ENCODE data around the gene OTUD3. TPM values are rescaled to one million over a fixed set of nuclear protein-coding genes. Genes with fewer than 3 reads are reported as not detected.

OTUD3 gene
- total RNA-seq, 2 donors from 2014 or later = 5.3 to 16.5 TPM

GRCh38 chr1:19889656-19890055 is 7.5 kb downstream of the OTUD3 start:
- no peaks in the 10 kb centered on the region for H3K27me3 ChIP-seq (replicated peaks; ENCODE audit: insufficient read depth)
- H3K4me1 ChIP-seq (replicated peaks) = no peaks in the 10 kb centered on the region
- no peak for DNase-seq (ENCODE audit: low spot score)
- no peak overlapping the region for H3K27ac ChIP-seq
- H3K9me3 ChIP-seq = no peaks in the 10 kb centered on the region
- TF ChIP-seq CTCF (IDR thresholded peaks at IDR 0.05) = no peak
- no peak for TF ChIP-seq POLR2A (IDR thresholded peaks at IDR 0.05)
- no peak for TF ChIP-seq POLR2AphosphoS5 (IDR thresholded peaks at IDR 0.05)
- intact Hi-C loops (cut with DNase I) = loop anchor here (10.0 kb wide), 1 partner anchor 155 kb away; no protein-coding TSS in a partner anchor
- H3K36me3 ChIP-seq = peaks cover 0 to 3% of the 10 kb centered on the region in 2 donors
- no peak overlapping the region for H3K4me3 ChIP-seq

GRCh38 chr1:19892129-19892528 is 9.9 kb downstream of the OTUD3 start:
- Histone ChIP-seq H3K27me3 (replicated peaks; ENCODE audit: insufficient read depth) (no peaks in the 10 kb centered on the region), H3K4me3 (no peak overlapping the region), H3K4me1 (replicated peaks) (no peaks in the 10 kb centered on the region), H3K27ac (no peak overlapping the region), H3K36me3 (peaks cover 0 to 3% of the 10 kb centered on the region in 2 donors), H3K9me3 (no peaks in the 10 kb centered on the region)
- WGBS = 97% methylated on average over 3 of the region's 3 CpGs
- intact Hi-C loops (cut with DNase I) = no loop called here
- no peak for DNase-seq (ENCODE audit: low spot score)
- TF ChIP-seq CTCF (IDR thresholded peaks at IDR 0.05) = no peak

GRCh38 chr1:19892628-19893168 is 10.5 kb downstream of the OTUD3 start:
- no peak for TF ChIP-seq POLR2AphosphoS5 (IDR thresholded peaks at IDR 0.05)
- no peak for TF ChIP-seq CTCF (IDR thresholded peaks at IDR 0.05)
- TF ChIP-seq POLR2A (IDR thresholded peaks at IDR 0.05) = no peak
- intact Hi-C loops (cut with DNase I) = no loop called here
- WGBS = 85% methylated on average over 6 of the region's 6 CpGs

GRCh38 chr1:19893687-19894086 is 11.5 kb downstream of the OTUD3 start:
- intact Hi-C loops (cut with DNase I) = no loop called here
- no peak for TF ChIP-seq POLR2AphosphoS5 (IDR thresholded peaks at IDR 0.05)
- TF ChIP-seq CTCF (IDR thresholded peaks at IDR 0.05) = no peak
- no peak for TF ChIP-seq POLR2A (IDR thresholded peaks at IDR 0.05)
- 66% methylated on average over 3 of the region's 3 CpGs for WGBS
- Histone ChIP-seq H3K27me3 (replicated peaks; ENCODE audit: insufficient read depth) (no peaks in the 10 kb centered on the region), H3K4me1 (replicated peaks) (no peaks in the 10 kb centered on the region), H3K9me3 (no peaks in the 10 kb centered on the region), H3K36me3 (peaks cover 0 to 4% of the 10 kb centered on the region in 2 donors), H3K4me3 (no peak overlapping the region), H3K27ac (no peak overlapping the region)
- no peak for DNase-seq (ENCODE audit: low spot score)

More at GRCh38 chr1:19892628-19893168, 10.5 kb downstream of the OTUD3 start:
- no peaks in the 10 kb centered on the region for H3K9me3 ChIP-seq
- H3K36me3 ChIP-seq = peaks cover 0 to 3% of the 10 kb centered on the region in 2 donors
- H3K4me3 ChIP-seq = no peak overlapping the region
- H3K4me1 ChIP-seq (replicated peaks) = no peaks in the 10 kb centered on the region
- no peaks in the 10 kb centered on the region for H3K27me3 ChIP-seq (replicated peaks; ENCODE audit: insufficient read depth)
- no peak for DNase-seq (ENCODE audit: low spot score)
- no peak overlapping the region for H3K27ac ChIP-seq

GRCh38 chr1:19894218-19894617 is 12.0 kb downstream of the OTUD3 start:
- Histone ChIP-seq H3K36me3 (peaks cover 0 to 7% of the 10 kb centered on the region in 2 donors), H3K4me3 (no peak overlapping the region), H3K9me3 (no peaks in the 10 kb centered on the region), H3K27me3 (replicated peaks; ENCODE audit: insufficient read depth) (no peaks in the 10 kb centered on the region), H3K4me1 (replicated peaks) (no peaks in the 10 kb centered on the region), H3K27ac (no peak overlapping the region)
- TF ChIP-seq CTCF (IDR thresholded peaks at IDR 0.05) (no peak), POLR2AphosphoS5 (IDR thresholded peaks at IDR 0.05) (no peak), POLR2A (IDR thresholded peaks at IDR 0.05) (no peak)
- 50% methylated on average over 5 of the region's 5 CpGs for WGBS
- intact Hi-C loops (cut with DNase I) = no loop called here
- DNase-seq (ENCODE audit: low spot score) = no peak
